Natural killer cell (primary cell): Measurements from ENCODE around the gene TCF7L2. TPM values are rescaled to one million over a fixed set of nuclear protein-coding genes. Genes with fewer than 3 reads are reported as not detected.

Experiments used
- ATAC-seq, 3 donors: fragments of 150-1000 bp in 2 of 3; fragments of 200-7000 bp in 1 of 3; cut with Tn5 transposase; 1 replicate in 1 of 3; 2 replicates in 2 of 3; pipeline ENCODE4 v1.10.0; 2021; ENCODE audit warnings: mild to moderate bottlenecking in 2 of 3, moderate library complexity in 2 of 3
- DNase-seq, 2 donors: peaks; one replicate each; pipeline versions ENCODE4 v3.0.0 to v3.0.0-alpha.2; 2013 to 2021; ENCODE audit warnings: mixed read lengths in 1 of 2
- H3K27ac ChIP-seq: one replicate; pipeline ENCODE4 v1.5.1; 2013; ENCODE audit warnings: mild to moderate bottlenecking, low read length
- H3K27me3 ChIP-seq: one replicate; pipeline ENCODE4 v1.6.1; 2013; ENCODE audit warnings: low read length; ENCODE audit not compliant: control insufficient read depth, insufficient read depth
- H3K36me3 ChIP-seq: one replicate; pipeline ENCODE4 v1.6.1; 2013; ENCODE audit warnings: low read length; ENCODE audit not compliant: control insufficient read depth, insufficient read depth
- H3K4me1 ChIP-seq: one replicate; pipeline ENCODE4 v1.6.1; 2013; ENCODE audit warnings: low read length; ENCODE audit not compliant: control insufficient read depth, insufficient read depth
- H3K4me3 ChIP-seq: one replicate; pipeline ENCODE4 v1.5.1; 2013; ENCODE audit warnings: low read length
- H3K9me3 ChIP-seq: one replicate; pipeline ENCODE4 v1.6.1; 2013; ENCODE audit warnings: low read length; ENCODE audit not compliant: control insufficient read depth, insufficient read depth
- H3K27ac Mint-ChIP-seq, 2 donors: one replicate each; pipeline ENCODE4 v1.8.0; 2022; ENCODE audit warnings: mild to moderate bottlenecking in 2 of 2, mixed read lengths in 2 of 2, moderate library complexity in 1 of 2
- H3K27me3 Mint-ChIP-seq, 2 donors: one replicate each; pipeline ENCODE4 v1.8.0; 2022; ENCODE audit warnings: low read depth in 2 of 2, mixed read lengths in 2 of 2
- H3K36me3 Mint-ChIP-seq: one replicate; pipeline ENCODE4 v1.8.0; 2022; ENCODE audit warnings: mixed read lengths
- H3K4me1 Mint-ChIP-seq, 2 donors: one replicate each; pipeline ENCODE4 v1.8.0; 2022; ENCODE audit warnings: mixed read lengths in 2 of 2
- H3K4me3 Mint-ChIP-seq: one replicate; pipeline ENCODE4 v1.8.0; 2022; ENCODE audit warnings: mild to moderate bottlenecking, moderate library complexity, mixed read lengths
- H3K9me3 Mint-ChIP-seq, 2 donors: one replicate each; pipeline ENCODE4 v1.8.0; 2022; ENCODE audit warnings: mixed read lengths in 2 of 2
- WGBS: methylation state at CpG from one replicate; pipeline ENCODE4 v1.1.7; 2013; ENCODE audit warnings: missing lambda C conversion rate; ENCODE audit not compliant: insufficient coverage; 5-methylcytosine and 5-hydroxymethylcytosine counted together
- intact Hi-C: fragments of 100-400 bp; cut with micrococcal nuclease; formaldehyde crosslinking; loops from one replicate; pipeline ENCODE4 v1.14.2; 2022
- total RNA-seq, 4 donors: library from RNA; stranded (reverse); fragments of 120-200 nt in 1 of 4; gene quantifications; one replicate each; pipeline versions ENCODE4 v1.2.3 to v1.2.4, GENCODE V29; 2013 to 2022
- TF ChIP-seq, protein P1 (sequence below): fragments of 200-600 bp; IDR thresholded peaks from one replicate; pipeline ENCODE4 v1.8.0; 2022; ENCODE audit warnings: antibody characterized with exemption

TCF7L2 gene
- total RNA-seq, 3 donors from 2014 or later (not counting 1 experiment from before 2014, with no cell fraction given): 10.4 to 32.7 (median 15.3) TPM

- no peaks in the 10 kb centered on the region for H3K27me3 ChIP-seq
- Mint-ChIP-seq H3K9me3 (no peaks in the 10 kb centered on the region), H3K4me1 (no peaks in the 10 kb centered on the region), H3K27me3 (no peaks in the 10 kb centered on the region), H3K36me3 (no peaks in the 10 kb centered on the region), H3K4me3 (no peak overlapping the region), H3K27ac (no peak overlapping the region)
- no peak for ATAC-seq
- peaks cover 3% of the 10 kb centered on the region for H3K4me1 ChIP-seq
- no peaks in the 10 kb centered on the region for H3K36me3 ChIP-seq
- no peaks in the 10 kb centered on the region for H3K9me3 ChIP-seq
- H3K4me3 ChIP-seq: no peak overlapping the region
- 92% methylated on average over 11 of the region's 11 CpGs for WGBS
- TF ChIP-seq, protein P1, sequence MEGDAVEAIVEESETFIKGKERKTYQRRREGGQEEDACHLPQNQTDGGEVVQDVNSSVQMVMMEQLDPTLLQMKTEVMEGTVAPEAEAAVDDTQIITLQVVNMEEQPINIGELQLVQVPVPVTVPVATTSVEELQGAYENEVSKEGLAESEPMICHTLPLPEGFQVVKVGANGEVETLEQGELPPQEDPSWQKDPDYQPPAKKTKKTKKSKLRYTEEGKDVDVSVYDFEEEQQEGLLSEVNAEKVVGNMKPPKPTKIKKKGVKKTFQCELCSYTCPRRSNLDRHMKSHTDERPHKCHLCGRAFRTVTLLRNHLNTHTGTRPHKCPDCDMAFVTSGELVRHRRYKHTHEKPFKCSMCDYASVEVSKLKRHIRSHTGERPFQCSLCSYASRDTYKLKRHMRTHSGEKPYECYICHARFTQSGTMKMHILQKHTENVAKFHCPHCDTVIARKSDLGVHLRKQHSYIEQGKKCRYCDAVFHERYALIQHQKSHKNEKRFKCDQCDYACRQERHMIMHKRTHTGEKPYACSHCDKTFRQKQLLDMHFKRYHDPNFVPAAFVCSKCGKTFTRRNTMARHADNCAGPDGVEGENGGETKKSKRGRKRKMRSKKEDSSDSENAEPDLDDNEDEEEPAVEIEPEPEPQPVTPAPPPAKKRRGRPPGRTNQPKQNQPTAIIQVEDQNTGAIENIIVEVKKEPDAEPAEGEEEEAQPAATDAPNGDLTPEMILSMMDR: no peak
- no peak overlapping the region for H3K27ac ChIP-seq
- intact Hi-C loops: no loop called here
- DNase-seq: no peak
Measured at GRCh38 chr10:113177936-113178335, 227.9 kb downstream of the TCF7L2 start.

DNA sequence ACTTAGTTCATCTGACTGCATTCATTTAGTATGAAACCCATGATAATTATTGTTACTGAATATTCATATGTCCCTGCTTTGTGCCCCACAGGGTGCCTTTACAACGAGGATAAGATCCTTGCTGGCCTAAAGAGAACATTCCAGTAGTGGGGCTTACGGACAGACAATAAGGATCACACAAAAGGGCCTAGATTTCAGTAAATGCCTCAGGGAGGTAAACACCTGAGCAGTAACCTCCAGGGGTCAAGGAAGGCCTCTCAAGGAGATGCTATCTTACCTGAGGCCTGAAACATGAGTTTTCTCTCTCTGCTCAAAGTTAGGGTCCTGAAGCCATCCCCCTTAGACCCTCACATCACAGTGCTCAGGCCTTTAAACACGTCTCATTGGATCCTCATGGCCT, 228.7 kb downstream of the TCF7L2 start:
- ATAC-seq (no peak), DNase-seq (no peak)
- WGBS: 88% methylated on average over 3 of the region's 3 CpGs
- Mint-ChIP-seq H3K27ac (peak overlapping the region in 1 of 2 donors; percentile 38), H3K4me1 (no peaks in the 10 kb centered on the region), H3K4me3 (no peak overlapping the region), H3K27me3 (no peaks in the 10 kb centered on the region), H3K9me3 (no peaks in the 10 kb centered on the region), H3K36me3 (no peaks in the 10 kb centered on the region)
- H3K4me1 ChIP-seq: peaks cover 3% of the 10 kb centered on the region
- H3K4me3 ChIP-seq: no peak overlapping the region
- TF ChIP-seq, protein P1: no peak
- intact Hi-C loops: no loop called here
- H3K36me3 ChIP-seq: no peaks in the 10 kb centered on the region
- H3K27me3 ChIP-seq: no peaks in the 10 kb centered on the region
- H3K9me3 ChIP-seq: no peaks in the 10 kb centered on the region
- no peak overlapping the region for H3K27ac ChIP-seq

GRCh38 chr10:113179265-113179664, 229.2 kb downstream of the TCF7L2 start:
- ATAC-seq (no peak), DNase-seq (peak in 1 of 2 donors; percentile 6)
- no peaks in the 10 kb centered on the region for H3K27me3 ChIP-seq
- H3K36me3 Mint-ChIP-seq: no peaks in the 10 kb centered on the region
- no peaks in the 10 kb centered on the region for H3K9me3 ChIP-seq
- no peaks in the 10 kb centered on the region for H3K36me3 ChIP-seq
- no peaks in the 10 kb centered on the region for H3K9me3 Mint-ChIP-seq
- H3K4me3 ChIP-seq: no peak overlapping the region
- TF ChIP-seq, protein P1: no peak
- no peaks in the 10 kb centered on the region for H3K4me1 Mint-ChIP-seq
- no peak overlapping the region for H3K27ac ChIP-seq
- 79% methylated on average over 6 of the region's 6 CpGs for WGBS
- intact Hi-C loops: no loop called here
- H3K4me1 ChIP-seq: peaks cover 3% of the 10 kb centered on the region
- H3K27ac Mint-ChIP-seq: peak overlapping the region in 1 of 2 donors; percentile 38
- H3K4me3 Mint-ChIP-seq: no peak overlapping the region
- no peaks in the 10 kb centered on the region for H3K27me3 Mint-ChIP-seq

DNA sequence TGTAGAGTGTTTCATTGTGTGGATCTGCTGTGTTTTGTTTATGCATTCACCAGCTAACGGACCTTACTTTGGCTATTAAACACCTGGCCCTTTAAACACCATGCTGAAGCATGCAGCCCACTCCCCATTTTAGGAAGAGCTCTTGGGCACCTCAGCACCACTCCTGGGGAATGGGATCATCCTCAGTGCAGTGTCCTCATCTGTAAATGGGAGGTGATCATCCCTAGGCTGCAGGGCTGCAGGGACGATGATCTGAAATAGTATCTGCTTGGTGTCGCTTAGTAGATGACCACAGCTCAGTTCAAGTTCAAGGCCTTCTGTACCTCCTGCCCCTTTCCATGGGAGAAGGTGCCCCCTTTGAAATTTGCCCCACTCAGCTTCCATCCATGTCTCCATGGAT, 229.9 kb downstream of the TCF7L2 start:
- intact Hi-C loops: no loop called here
- TF ChIP-seq, protein P1: no peak
- no peak overlapping the region for H3K27ac Mint-ChIP-seq
- WGBS: 80% methylated on average over 3 of the region's 3 CpGs
- no peaks in the 10 kb centered on the region for H3K4me1 Mint-ChIP-seq
- no peaks in the 10 kb centered on the region for H3K9me3 Mint-ChIP-seq
- Histone ChIP-seq H3K4me1 (peaks cover 3% of the 10 kb centered on the region), H3K27me3 (no peaks in the 10 kb centered on the region), H3K4me3 (no peak overlapping the region), H3K36me3 (no peaks in the 10 kb centered on the region), H3K9me3 (no peaks in the 10 kb centered on the region), H3K27ac (no peak overlapping the region)
- H3K4me3 Mint-ChIP-seq: no peak overlapping the region
- H3K36me3 Mint-ChIP-seq: no peaks in the 10 kb centered on the region
- H3K27me3 Mint-ChIP-seq: no peaks in the 10 kb centered on the region
- DNase-seq (no peak), ATAC-seq (no peak)
